CD4-positive, alpha-beta T cell treated with Interleukin-2 at 100 ng/mL for 4 hours (primary cell): ENCODE results near the gene TBXAS1.
"Not testable (repeated sequence)": the region's sequence is repeated elsewhere in the genome, so short reads cannot be mapped to it uniquely, and the experiment has no call there.

ENCODE experiments used
- DNase-seq: peaks from one replicate; pipeline ENCODE4 v3.0.0-alpha.2; 2020; ENCODE audit warnings: low spot score

The TBXAS1 gene

GRCh38 chr7:139893461-139893860 is 64.4 kb downstream of the TBXAS1 start:
- no peak for DNase-seq

DNA sequence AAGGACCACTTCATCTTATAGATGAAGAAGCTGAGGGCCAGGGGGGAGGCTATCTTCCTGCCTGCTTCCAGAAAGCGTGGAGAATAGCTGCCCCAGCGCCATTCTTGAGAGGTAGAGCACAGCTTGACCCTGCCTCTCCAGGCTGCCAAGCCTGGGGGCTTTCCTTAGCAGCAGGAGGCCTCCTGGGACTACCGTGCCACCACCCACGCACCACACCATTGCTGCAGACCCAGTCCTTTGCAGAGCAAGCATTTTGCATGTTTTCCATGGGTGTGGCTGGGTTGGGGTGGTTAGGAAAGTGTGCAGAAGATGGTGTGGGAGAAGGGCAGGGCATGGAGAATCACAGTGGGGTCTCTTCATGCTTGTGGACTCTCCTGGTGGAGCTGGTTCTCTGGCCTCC is 64.9 kb downstream of the TBXAS1 start:
- no peak for DNase-seq

DNA sequence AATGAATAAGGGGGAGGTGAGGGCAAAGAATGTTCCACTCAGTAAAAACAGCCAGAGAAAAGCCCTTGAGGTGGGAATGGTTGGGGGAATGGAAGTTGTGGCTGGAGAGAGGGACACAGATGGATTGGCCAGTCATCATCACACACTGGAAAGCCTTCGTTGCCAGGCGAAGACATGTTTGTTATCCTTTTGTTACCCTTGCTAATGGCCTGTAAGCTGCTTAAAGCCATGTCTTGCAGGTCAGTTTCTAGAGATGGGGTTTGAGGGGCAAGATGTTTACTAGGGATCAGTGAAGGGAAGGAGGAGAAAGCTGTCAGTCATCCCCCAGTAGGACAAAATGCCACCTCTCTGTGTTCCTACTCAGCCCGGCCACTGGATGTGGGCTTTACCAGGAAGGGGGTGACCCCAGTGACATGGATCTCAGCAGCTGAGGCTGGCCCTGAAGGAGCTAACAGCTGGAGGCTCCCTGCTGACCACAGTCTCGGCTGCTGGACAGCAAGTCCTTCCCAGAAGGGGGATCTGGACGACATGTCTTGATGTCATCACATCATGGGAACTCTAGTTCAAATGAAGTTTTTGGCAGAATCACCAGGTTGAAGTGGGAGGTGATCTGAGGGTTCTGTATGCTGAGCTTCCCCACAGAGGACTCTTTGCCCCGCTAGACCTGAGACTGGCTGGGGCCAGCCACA is 66.2 kb downstream of the TBXAS1 start:
- no peak for DNase-seq

DNA sequence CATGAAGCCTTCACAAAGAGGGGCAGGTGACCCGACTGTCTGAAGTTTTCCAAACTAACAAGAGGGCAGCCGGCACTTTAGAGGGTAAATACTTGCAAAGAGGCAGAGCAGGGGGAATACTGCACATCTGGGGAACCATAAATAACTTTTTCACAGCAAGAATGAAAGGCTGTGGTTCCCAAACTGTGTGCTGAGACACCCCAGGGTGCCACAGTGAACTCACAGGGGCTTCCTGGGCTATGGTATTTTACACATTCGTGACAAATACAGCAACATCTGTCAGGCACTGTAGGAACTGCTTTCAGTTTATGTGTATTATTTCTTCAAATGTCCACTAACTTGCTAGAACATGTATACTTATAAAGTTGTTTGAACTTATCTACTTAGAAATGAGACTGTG is 67.2 kb downstream of the TBXAS1 start:
- DNase-seq: no peak

DNA sequence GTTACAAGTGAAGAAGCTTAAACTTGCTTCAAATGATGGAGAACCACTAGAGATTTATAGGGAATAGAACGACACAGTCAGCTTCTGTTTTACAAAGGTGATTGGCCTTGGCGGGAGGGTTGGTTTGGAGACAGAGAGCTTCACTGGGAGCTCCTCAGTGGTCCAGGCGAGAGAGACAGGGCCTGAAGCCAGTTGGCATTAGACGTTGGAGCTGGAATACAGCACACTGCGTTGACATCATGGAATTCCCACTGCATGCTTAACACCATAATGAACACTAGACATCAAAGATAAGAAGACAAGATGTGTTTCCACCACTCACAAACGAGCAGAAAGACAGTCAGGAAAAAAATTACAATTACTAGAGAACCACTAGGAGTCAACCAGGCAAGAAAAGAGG is 67.8 kb downstream of the TBXAS1 start:
- no peak for DNase-seq

DNA sequence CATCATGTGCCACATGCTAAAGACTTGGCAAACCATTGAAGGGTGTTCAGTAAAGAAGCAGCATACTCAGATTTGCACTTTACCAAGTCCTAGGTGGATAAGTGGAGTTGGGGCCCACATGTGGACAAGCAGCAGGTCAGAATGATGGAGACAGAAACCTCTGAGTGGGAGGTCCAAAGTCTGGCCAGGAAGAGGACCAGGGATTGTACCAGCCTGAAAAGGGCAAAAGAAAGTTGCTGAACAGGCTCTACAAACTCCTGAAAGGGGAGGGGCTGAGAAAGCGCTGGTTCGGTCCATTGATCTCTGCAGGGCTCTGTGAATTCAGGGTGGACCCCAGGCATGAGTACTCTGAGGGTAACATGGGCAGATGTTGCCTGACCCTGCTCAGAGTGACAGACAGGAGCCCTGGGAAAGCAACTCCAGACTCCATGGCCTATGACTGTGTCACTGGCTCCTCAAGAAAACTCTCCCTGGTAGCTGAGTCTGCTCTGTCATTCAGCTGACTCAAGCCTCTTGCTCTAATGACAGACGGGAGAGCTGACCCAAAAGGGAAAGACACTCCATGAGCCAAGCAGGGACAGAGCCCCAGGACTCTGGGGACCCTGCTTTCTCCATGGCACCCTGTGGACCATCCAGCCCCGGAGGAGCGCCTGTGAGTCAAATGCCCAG is 68.5 kb downstream of the TBXAS1 start:
- no peak for DNase-seq

DNA sequence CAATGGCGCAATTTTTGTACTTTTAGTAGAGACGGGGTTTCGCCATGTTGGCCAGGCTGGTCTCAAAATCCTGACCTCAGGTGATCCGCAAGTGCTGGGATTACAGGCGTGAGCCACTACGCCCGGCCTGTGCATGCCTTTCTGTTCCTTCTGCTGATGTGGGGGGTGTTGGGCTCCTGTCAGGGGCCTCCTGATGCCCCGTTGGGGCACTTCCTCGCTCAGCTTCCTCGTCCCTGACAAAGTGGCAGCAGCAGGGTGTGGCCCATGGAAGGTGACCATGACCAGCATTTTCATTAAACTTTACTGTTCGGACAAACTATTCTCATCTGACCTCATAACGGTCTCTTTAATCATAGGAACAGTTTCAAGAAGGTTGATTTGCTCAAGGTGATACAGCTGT is 69.4 kb downstream of the TBXAS1 start:
- no peak for DNase-seq

DNA sequence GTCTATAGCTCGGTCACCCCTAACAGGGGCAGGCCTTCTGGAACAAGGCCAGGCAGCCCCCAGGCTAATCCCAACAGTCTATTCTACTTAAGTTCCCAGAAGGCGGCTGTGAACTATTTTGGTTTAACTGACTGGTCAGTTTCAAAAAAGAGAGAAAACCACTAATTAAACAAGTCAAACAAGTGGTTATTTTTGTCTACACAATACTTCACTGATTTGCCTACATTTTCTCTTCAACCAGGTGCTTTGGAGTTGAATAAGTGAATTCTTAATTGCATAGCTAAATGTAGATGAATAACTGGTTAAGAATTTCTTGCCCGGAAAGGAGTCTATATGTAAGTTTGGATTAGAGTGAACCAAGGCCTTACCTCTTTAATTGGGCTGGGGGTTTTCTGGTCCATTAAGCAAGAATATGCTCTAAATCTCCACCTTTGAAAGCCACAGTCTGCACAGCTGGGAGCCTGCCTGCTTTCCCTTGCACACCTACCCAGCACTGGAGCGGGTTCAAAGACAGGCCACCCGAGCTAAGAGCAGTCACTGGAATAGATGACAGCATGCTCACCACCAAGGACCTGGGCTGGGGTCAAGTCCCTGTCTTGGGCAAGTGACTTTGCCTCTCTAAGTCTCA is 70.4 kb downstream of the TBXAS1 start:
- no peak for DNase-seq

DNA sequence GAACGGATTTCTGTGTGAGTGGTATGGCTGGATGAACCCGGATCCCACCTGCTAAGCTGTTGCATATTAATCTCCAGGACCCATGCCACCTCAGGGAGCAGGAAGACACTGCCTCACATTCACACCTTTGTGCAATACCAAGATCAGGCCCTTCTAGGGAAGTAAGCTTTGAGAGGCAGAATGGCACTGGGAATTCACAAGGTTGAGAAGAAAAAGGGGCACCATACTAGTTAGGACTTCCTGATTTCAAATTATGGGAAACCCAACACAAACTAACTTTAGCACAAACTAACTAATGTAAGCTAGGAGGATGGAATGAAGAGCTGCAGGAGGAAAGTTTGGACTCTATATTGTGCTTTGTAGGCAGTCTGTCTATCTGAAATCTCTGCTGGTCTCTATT is 71.3 kb downstream of the TBXAS1 start:
- no peak for DNase-seq

GRCh38 chr7:139901056-139901795 is 72.2 kb downstream of the TBXAS1 start:
- DNase-seq: no peak

GRCh38 chr7:139901901-139902300 is 72.8 kb downstream of the TBXAS1 start:
- DNase-seq: no peak

- DNase-seq: no peak
Observed at GRCh38 chr7:139902436-139903102, 73.5 kb downstream of the TBXAS1 start.

GRCh38 chr7:139903103-139903477 is 74.0 kb downstream of the TBXAS1 start:
- DNase-seq: not testable (repeated sequence)

DNA sequence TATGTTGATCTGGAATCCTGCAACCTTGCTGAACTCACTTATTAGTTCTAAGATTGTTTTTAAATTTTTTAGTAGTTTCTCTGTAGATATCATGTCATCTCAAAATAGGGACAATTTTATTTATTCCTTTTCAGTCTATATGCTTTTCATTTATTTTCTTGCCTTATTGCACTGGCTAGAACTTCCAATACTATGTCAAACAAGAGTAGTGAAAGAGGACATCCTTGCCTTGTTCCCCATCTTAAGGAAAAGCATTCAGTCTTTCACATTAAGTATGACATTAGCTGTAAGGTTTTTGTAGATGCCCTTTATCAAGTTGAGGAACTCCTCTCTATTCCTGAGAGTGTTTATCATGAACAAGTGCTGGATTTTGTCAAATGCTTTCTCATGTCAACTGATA is 77.8 kb downstream of the TBXAS1 start:
- no peak for DNase-seq

DNA sequence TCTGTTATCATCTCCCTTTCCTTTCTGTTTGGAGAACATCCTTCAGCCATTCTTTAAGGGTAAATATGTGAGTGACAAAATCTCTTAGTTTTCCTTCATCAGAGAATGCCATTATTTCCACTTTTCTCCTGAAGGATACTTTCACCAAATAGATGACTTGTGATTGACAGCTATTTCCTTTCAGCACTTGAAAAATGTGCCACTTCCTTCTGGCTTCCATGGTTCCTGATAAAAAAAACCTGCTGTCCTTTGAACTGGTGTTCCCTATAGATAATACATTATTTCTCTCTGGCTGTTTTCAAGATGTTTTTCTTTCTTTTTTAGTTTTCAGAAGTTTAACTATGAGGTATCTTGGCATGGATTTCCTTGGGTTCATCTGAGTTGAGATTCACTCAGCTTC is 79.7 kb downstream of the TBXAS1 start:
- no peak for DNase-seq

- DNase-seq: no peak
Observed at GRCh38 chr7:139909379-139910050, 80.5 kb downstream of the TBXAS1 start.

DNA sequence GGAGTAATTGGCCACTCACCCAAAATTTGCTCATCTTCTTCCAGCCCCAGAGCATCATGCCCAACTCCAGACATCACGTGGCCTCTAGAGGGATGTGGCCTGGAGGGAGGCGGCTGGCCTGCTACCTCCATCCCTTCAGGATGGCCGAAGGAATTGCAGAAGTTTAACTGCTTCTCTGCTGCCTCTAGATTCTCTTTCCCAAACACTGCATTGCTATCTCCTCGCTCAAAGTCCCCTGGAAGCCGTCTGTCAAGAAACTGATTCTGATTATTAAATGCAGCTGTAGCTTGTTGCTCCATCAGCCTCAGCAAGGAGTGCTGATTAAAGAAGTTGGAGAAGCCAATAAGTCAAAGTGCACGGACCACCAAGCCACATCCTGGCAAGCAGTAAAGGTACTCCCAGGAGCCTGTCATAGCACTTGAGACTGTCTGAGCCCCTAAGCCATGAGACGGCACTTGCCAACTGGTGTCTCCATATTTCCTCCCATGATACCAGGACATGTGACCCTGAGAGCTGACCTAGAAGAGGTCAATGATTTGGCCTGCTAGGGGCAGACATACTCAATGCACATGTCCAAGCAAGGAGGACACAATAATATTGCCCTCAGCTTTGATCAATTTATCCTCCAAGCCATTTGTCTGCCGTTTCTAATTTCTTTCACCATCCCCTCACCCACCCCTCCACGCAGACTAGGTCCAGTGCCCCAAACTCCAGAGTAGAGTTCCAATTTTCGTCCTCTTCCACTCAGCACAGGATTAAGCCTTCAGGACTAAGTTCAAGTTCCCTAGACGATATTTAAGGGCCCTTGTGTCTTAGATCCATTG is 84.2 kb downstream of the TBXAS1 start:
- DNase-seq: no peak

- DNase-seq: no peak
Observed at GRCh38 chr7:139913845-139914135, 84.7 kb downstream of the TBXAS1 start.

GRCh38 chr7:139914306-139915267 is 85.5 kb downstream of the TBXAS1 start:
- DNase-seq: no peak
